Liver (tissue), 9 donors: ENCODE measurements around the gene UGT2B10. TPM values are rescaled to one million over a fixed set of nuclear protein-coding genes. Genes with fewer than 3 reads are reported as not detected.

Source experiments
- DNase-seq: peaks from one replicate; pipeline ENCODE4 v3.0.0-alpha.2; 2017; ENCODE audit warnings: low spot score
- H3K27ac ChIP-seq, 2 donors: one replicate each; pipeline ENCODE4 v1.7.0; 2013; ENCODE audit warnings: inconsistent platforms in 2 of 2, low read length in 2 of 2, control low read depth in 1 of 2, low read depth in 1 of 2, mild to moderate bottlenecking in 1 of 2
- H3K27me3 ChIP-seq, 4 donors: one replicate each; pipeline versions ENCODE4 v1.6.1 to v1.7.0; 2013; ENCODE audit warnings: low read length in 3 of 4, inconsistent platforms in 1 of 4, mild to moderate bottlenecking in 1 of 4, moderate library complexity in 1 of 4; ENCODE audit not compliant: control insufficient read depth in 4 of 4, insufficient read depth in 4 of 4
- H3K36me3 ChIP-seq, 4 donors: one replicate each; pipeline versions ENCODE4 v1.6.1 to v1.7.0; 2013; ENCODE audit warnings: low read length in 3 of 4, mild to moderate bottlenecking in 3 of 4, low read depth in 1 of 4, moderate library complexity in 1 of 4; ENCODE audit not compliant: control insufficient read depth in 4 of 4, insufficient read depth in 3 of 4
- H3K4me1 ChIP-seq, 4 donors: one replicate each; pipeline versions ENCODE4 v1.6.1 to v1.7.0; 2013; ENCODE audit warnings: low read length in 3 of 4, mild to moderate bottlenecking in 3 of 4, moderate library complexity in 1 of 4; ENCODE audit not compliant: control insufficient read depth in 4 of 4, insufficient read depth in 4 of 4
- H3K4me3 ChIP-seq, 3 donors: one replicate each; pipeline versions ENCODE4 v1.6.1 to v1.7.0; 2013; ENCODE audit warnings: low read length in 3 of 3, control low read depth in 1 of 3, low read depth in 1 of 3, mild to moderate bottlenecking in 1 of 3
- H3K9ac ChIP-seq, 2 donors: one replicate each; pipeline ENCODE4 v1.7.0; 2013; ENCODE audit warnings: low read length in 2 of 2, mild to moderate bottlenecking in 2 of 2, moderate library complexity in 2 of 2, control low read depth in 1 of 2, low read depth in 1 of 2
- H3K9me3 ChIP-seq, 4 donors: one replicate each; pipeline versions ENCODE4 v1.6.1 to v1.7.0; 2013; ENCODE audit warnings: low read length in 3 of 4; ENCODE audit not compliant: control insufficient read depth in 4 of 4
- ATF3 ChIP-seq: IDR thresholded peaks from 2 replicates; pipeline ENCODE4 v1.6.1; 2016; ENCODE audit warnings: antibody characterized with exemption
- GABPA ChIP-seq, 2 donors: IDR thresholded peaks in 1 of 2; conservative IDR thresholded peaks in 1 of 2; 2 replicates each; pipeline ENCODE4 v1.6.1; 2016; ENCODE audit warnings: antibody characterized with exemption in 2 of 2, mild to moderate bottlenecking in 1 of 2, moderate library complexity in 1 of 2
- HNF4A ChIP-seq, 2 donors: conservative IDR thresholded peaks; 2 replicates each; pipeline ENCODE4 v1.6.1; 2016; ENCODE audit warnings: antibody characterized with exemption in 2 of 2, mild to moderate bottlenecking in 2 of 2
- HNF4G ChIP-seq: IDR thresholded peaks from 2 replicates; pipeline ENCODE4 v1.6.1; 2016; ENCODE audit warnings: antibody characterized with exemption
- JUND ChIP-seq, 2 donors: IDR thresholded peaks; 2 replicates each; pipeline ENCODE4 v1.6.1; 2016; ENCODE audit warnings: antibody characterized with exemption in 2 of 2
- MAX ChIP-seq: IDR thresholded peaks from 2 replicates; pipeline ENCODE4 v1.6.1; 2016; ENCODE audit warnings: antibody characterized with exemption
- RAD21 ChIP-seq, 2 donors: IDR thresholded peaks; 2 replicates each; pipeline ENCODE4 v1.6.1; 2016; ENCODE audit warnings: antibody characterized with exemption in 2 of 2, mild to moderate bottlenecking in 2 of 2
- REST ChIP-seq: IDR thresholded peaks from 2 replicates; pipeline ENCODE4 v1.6.1; 2016; ENCODE audit warnings: antibody characterized with exemption, mild to moderate bottlenecking
- RXRA ChIP-seq, 2 donors: IDR thresholded peaks; 2 replicates each; pipeline ENCODE4 v1.6.1; 2017 to 2018; ENCODE audit warnings: antibody characterized with exemption in 2 of 2, mild to moderate bottlenecking in 1 of 2
- SP1 ChIP-seq: IDR thresholded peaks from 2 replicates; pipeline ENCODE4 v1.6.1; 2018; ENCODE audit warnings: antibody characterized with exemption, mild to moderate bottlenecking
- TAF1 ChIP-seq: conservative IDR thresholded peaks from 2 replicates; pipeline ENCODE4 v1.6.1; 2016; ENCODE audit warnings: antibody characterized with exemption, mild to moderate bottlenecking
- YY1 ChIP-seq: IDR thresholded peaks from 2 replicates; pipeline ENCODE4 v1.6.1; 2016; ENCODE audit warnings: antibody characterized with exemption, mild to moderate bottlenecking
- ZBTB33 ChIP-seq: IDR thresholded peaks from 2 replicates; pipeline ENCODE4 v1.6.1; 2016; ENCODE audit warnings: antibody characterized with exemption
- WGBS: extraction: QIAGEN DNeasy Blood & Tissue Kit; methylation state at CpG from one replicate; pipeline ENCODE4 v1.1.7; 2013; 5-methylcytosine and 5-hydroxymethylcytosine counted together
- polyA plus RNA-seq, 2 donors: library from polyadenylated mRNA; stranded (reverse) in 1 of 2; unstranded in 1 of 2; fragments of 200-250 nt in 1 of 2; fragments of >200 nt in 1 of 2; fragmentation: Nextera tagmentation in 1 of 2; extraction: Ambion mirVana in 1 of 2; gene quantifications; one replicate each; pipeline versions ENCODE4 v1.2.1 to v1.2.3, GENCODE V29; 2013 to 2015
- total RNA-seq, 2 donors: library from RNA; depleted of rRNA; stranded (reverse); fragments of >200 nt; gene quantifications; one replicate each; pipeline ENCODE4 v1.2.3, GENCODE V29; 2014
- TF ChIP-seq, protein P1 (sequence below): fragments of 150-350 bp; IDR thresholded peaks from 2 replicates; pipeline ENCODE4 v1.5.1; 2017; ENCODE audit warnings: improper control_type of control experiment, low read depth, low read length; ENCODE audit not compliant: missing input control
- donor health status: healthy.
- donor health status: healthy.
- donor health status: healthy.
- donor health status: healthy.
- donor health status: healthy.

Gene UGT2B10
- total and polyA plus RNA-seq, 4 donors, result 15.3 to 139 (median 115) TPM

- 36% methylated on average over 3 of the region's 3 CpGs for WGBS
- Histone ChIP-seq H3K27me3 (no peaks in the 10 kb centered on the region), H3K4me1 (peaks cover 3 to 40% (median 21%) of the 10 kb centered on the region in 4 donors), H3K27ac (peak overlapping the region; percentile 64 to 72), H3K4me3 (peak overlapping the region in 2 of 3 donors; percentile 5 to 14), H3K9ac (peak overlapping the region in 1 of 2 donors; percentile 5), H3K9me3 (no peaks in the 10 kb centered on the region), H3K36me3 (no peaks in the 10 kb centered on the region)
- DNase-seq, result no peak
- TF ChIP-seq RAD21 (IDR thresholded peaks at IDR 0.05), result peak; percentile 69 to 74
- TF ChIP-seq, protein P1, sequence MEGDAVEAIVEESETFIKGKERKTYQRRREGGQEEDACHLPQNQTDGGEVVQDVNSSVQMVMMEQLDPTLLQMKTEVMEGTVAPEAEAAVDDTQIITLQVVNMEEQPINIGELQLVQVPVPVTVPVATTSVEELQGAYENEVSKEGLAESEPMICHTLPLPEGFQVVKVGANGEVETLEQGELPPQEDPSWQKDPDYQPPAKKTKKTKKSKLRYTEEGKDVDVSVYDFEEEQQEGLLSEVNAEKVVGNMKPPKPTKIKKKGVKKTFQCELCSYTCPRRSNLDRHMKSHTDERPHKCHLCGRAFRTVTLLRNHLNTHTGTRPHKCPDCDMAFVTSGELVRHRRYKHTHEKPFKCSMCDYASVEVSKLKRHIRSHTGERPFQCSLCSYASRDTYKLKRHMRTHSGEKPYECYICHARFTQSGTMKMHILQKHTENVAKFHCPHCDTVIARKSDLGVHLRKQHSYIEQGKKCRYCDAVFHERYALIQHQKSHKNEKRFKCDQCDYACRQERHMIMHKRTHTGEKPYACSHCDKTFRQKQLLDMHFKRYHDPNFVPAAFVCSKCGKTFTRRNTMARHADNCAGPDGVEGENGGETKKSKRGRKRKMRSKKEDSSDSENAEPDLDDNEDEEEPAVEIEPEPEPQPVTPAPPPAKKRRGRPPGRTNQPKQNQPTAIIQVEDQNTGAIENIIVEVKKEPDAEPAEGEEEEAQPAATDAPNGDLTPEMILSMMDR, result peak; percentile 13
- no peak for TF ChIP-seq SP1
These were observed 57.1 kb downstream of the UGT2B10 start for GRCh38 chr4:68872643-68873502.

DNA sequence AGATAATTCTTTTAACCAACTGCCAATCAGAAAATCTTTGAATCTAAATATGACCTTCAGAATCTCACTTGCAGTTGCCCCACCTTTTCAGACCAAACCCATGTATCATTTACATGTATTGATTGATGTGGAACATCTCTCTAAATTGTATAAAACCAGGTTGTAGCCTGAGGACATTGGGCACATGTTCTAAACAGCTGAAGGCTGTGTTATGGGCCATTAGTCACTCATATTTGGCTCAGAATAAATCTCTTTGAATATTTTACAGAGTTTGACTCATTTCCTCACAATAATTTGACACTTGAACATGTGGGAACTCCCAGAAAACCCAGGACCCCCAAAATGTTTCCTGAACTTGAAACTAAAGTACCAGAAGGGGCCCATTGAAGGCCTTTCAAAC, 58.7 kb downstream of the UGT2B10 start:
- H3K9ac ChIP-seq, result no peak overlapping the region
- TF ChIP-seq RAD21 (IDR thresholded peaks at IDR 0.05) (no peak), JUND (IDR thresholded peaks at IDR 0.05) (no peak), ZBTB33 (no peak), SP1 (no peak), REST (no peak), MAX (no peak), GABPA (IDR thresholded peaks at IDR 0.05 in 1 of 2, conservative IDR thresholded peaks at IDR 0.05 in 1 of 2) (no peak), HNF4A (conservative IDR thresholded peaks at IDR 0.05) (no peak), HNF4G (no peak), YY1 (no peak), TAF1 (no peak), ATF3 (no peak), RXRA (IDR thresholded peaks at IDR 0.05) (no peak)
- TF ChIP-seq, protein P1, result no peak

More for the DNA sequence above, 58.7 kb downstream of the UGT2B10 start:
- no peaks in the 10 kb centered on the region for H3K9me3 ChIP-seq
- H3K36me3 ChIP-seq, result no peaks in the 10 kb centered on the region
- no peak for DNase-seq
- H3K4me1 ChIP-seq, result peaks cover 3 to 46% (median 21%) of the 10 kb centered on the region in 4 donors
- no peaks in the 10 kb centered on the region for H3K27me3 ChIP-seq
- no peak overlapping the region for H3K4me3 ChIP-seq
- H3K27ac ChIP-seq, result no peak overlapping the region
